SK-N-SH treated with all-trans-retinoic acid at 6 μM for 48 hours (cell line): ENCODE results near the gene TAF5.

Source experiments
- BACH2 ChIP-seq: fragments of 250-450 bp; sonication (Bioruptor Pico); IDR thresholded peaks from 2 replicates; pipeline ENCODE4 v1.9.0; 2021; ENCODE audit warnings: mild to moderate bottlenecking, borderline replicate concordance
- CSRNP3 ChIP-seq: fragments of 250-450 bp; sonication (Bioruptor Pico); IDR thresholded peaks from 2 replicates; pipeline ENCODE4 v1.5.1; 2021; ENCODE audit warnings: mild to moderate bottlenecking, moderate library complexity
- ESRRG ChIP-seq: fragments of 250-450 bp; sonication (Bioruptor Pico); IDR thresholded peaks from 2 replicates; pipeline ENCODE4 v1.6.1; 2021; ENCODE audit warnings: mild to moderate bottlenecking
- OSR1 ChIP-seq: fragments of 250-450 bp; sonication (Bioruptor Pico); IDR thresholded peaks from 2 replicates; pipeline ENCODE4 v1.8.0; 2022; ENCODE audit warnings: moderate library complexity, mild to moderate bottlenecking, inconsistent platforms
- PATZ1 ChIP-seq: fragments of 250-450 bp; sonication (Bioruptor Pico); IDR thresholded peaks from 2 replicates; pipeline ENCODE4 v1.8.0; 2020; ENCODE audit warnings: mild to moderate bottlenecking, moderate library complexity, borderline replicate concordance
- POU6F1 ChIP-seq: fragments of 250-450 bp; sonication (Bioruptor Pico); IDR thresholded peaks from 2 replicates; pipeline ENCODE4 v1.8.0; 2021; ENCODE audit warnings: low read depth, mild to moderate bottlenecking, moderate library complexity, borderline replicate concordance
- PPARA ChIP-seq: fragments of 250-450 bp; sonication (Bioruptor Pico); IDR thresholded peaks from 2 replicates; pipeline ENCODE4 v1.5.0; 2020; ENCODE audit warnings: mild to moderate bottlenecking, borderline replicate concordance
- SNAI2 ChIP-seq: fragments of 250-450 bp; sonication (Bioruptor Pico); IDR thresholded peaks from 2 replicates; pipeline ENCODE4 v1.5.0; 2020; ENCODE audit warnings: mild to moderate bottlenecking, moderate library complexity
- TSHZ2 ChIP-seq: fragments of 250-450 bp; sonication (Bioruptor Pico); IDR thresholded peaks from 2 replicates; pipeline ENCODE4 v1.5.0; 2020; ENCODE audit warnings: mild to moderate bottlenecking, moderate library complexity
- ZC3H10 ChIP-seq: fragments of 250-450 bp; sonication (Bioruptor Pico); IDR thresholded peaks from 2 replicates; pipeline ENCODE4 v1.5.1; 2021; ENCODE audit warnings: mild to moderate bottlenecking, moderate library complexity
- ZFP3 ChIP-seq: fragments of 250-450 bp; sonication (Bioruptor Pico); IDR thresholded peaks from 2 replicates; pipeline ENCODE4 v1.5.0; 2020; ENCODE audit warnings: mild to moderate bottlenecking, moderate library complexity
- ZFP30 ChIP-seq: fragments of 450-650 bp; formaldehyde crosslinking; IDR thresholded peaks from 2 replicates; pipeline ENCODE4 v1.5.0; 2022; ENCODE audit warnings: mild to moderate bottlenecking, moderate library complexity
- ZNF565 ChIP-seq: fragments of 450-650 bp; formaldehyde crosslinking; conservative IDR thresholded peaks from 2 replicates; pipeline ENCODE4 v1.5.0; 2020; ENCODE audit warnings: low read depth, mild to moderate bottlenecking, moderate library complexity
- ZNF70 ChIP-seq: fragments of 450-650 bp; formaldehyde crosslinking; IDR thresholded peaks from 2 replicates; pipeline ENCODE4 v1.5.0; 2020; ENCODE audit warnings: mild to moderate bottlenecking, moderate library complexity

GRCh38 chr10:103333934-103334520 lies 33.7 kb upstream of the TAF5 start:
- TF ChIP-seq ZNF565 (CRISPR knock-in tag) (no peak), ZC3H10 (CRISPR knock-in tag) (no peak), ZNF70 (CRISPR knock-in tag) (no peak), SNAI2 (CRISPR knock-in tag) (no peak), POU6F1 (CRISPR knock-in tag) (no peak), ESRRG (CRISPR knock-in tag) (no peak), PATZ1 (CRISPR knock-in tag) (no peak), BACH2 (CRISPR knock-in tag) (no peak), CSRNP3 (CRISPR knock-in tag) (no peak), OSR1 (no peak), ZFP3 (CRISPR knock-in tag) (no peak), PPARA (no peak), ZFP30 (CRISPR knock-in tag) (no peak), TSHZ2 (CRISPR knock-in tag) (no peak)
